Ovary (tissue), 9 donors: Measurements from ENCODE around the gene GSX2. TPM values are rescaled to one million over a fixed set of nuclear protein-coding genes. Genes with fewer than 3 reads are reported as not detected.

ENCODE experiments used
- DNase-seq, 5 donors: peaks; one replicate each; pipeline ENCODE4 v3.0.0-alpha.2; 2019 to 2020
- H3K27ac ChIP-seq, 2 donors: fragments of 200-600 bp; one replicate each; pipeline versions ENCODE4 v1.5.1 to v1.8.0; 2019 to 2022
- H3K27me3 ChIP-seq: fragments of 200-600 bp; one replicate; pipeline ENCODE4 v1.8.0; 2022
- H3K36me3 ChIP-seq: fragments of 200-600 bp; sonication (generic); one replicate; pipeline ENCODE4 v1.5.1; 2019
- H3K4me1 ChIP-seq: one replicate; pipeline ENCODE4 v1.8.1; 2013; ENCODE audit warnings: mild to moderate bottlenecking, moderate library complexity; ENCODE audit not compliant: insufficient read depth
- H3K4me3 ChIP-seq: fragments of 200-600 bp; sonication (generic); one replicate; pipeline ENCODE4 v1.5.1; 2017
- H3K9me3 ChIP-seq, 2 donors: fragments of 200-600 bp in 1 of 2; sonication (generic) in 1 of 2; one replicate each; pipeline versions ENCODE4 v1.5.1 to v1.8.1; 2013 to 2019; ENCODE audit warnings: mild to moderate bottlenecking in 1 of 2, moderate library complexity in 1 of 2
- EP300 ChIP-seq: sonication (generic); formaldehyde crosslinking; IDR thresholded peaks from one replicate; pipeline ENCODE4 v1.6.1; 2017; ENCODE audit warnings: antibody characterized with exemption
- POLR2A ChIP-seq: fragments of 450-650 bp; IDR thresholded peaks from one replicate; pipeline ENCODE4 v1.6.1; 2017; ENCODE audit warnings: antibody characterized with exemption, mild to moderate bottlenecking, moderate library complexity
- WGBS, 3 donors: extraction: QIAGEN DNeasy Blood & Tissue Kit in 1 of 3; methylation state at CpG; one replicate each; pipeline versions ENCODE4 v1.1.5 to v1.1.7; 2013 to 2017; 5-methylcytosine and 5-hydroxymethylcytosine counted together
- intact Hi-C, 4 donors: fragments of 100-400 bp; cut with DNase I; formaldehyde crosslinking; loops; one replicate each; pipeline versions ENCODE4 v1.11.0 to v1.15.1; 2022 to 2023
- polyA plus RNA-seq, 2 donors: library from polyadenylated mRNA; stranded (reverse); fragments of 200-250 nt in 1 of 2; fragments of 350-450 nt in 1 of 2; fragmentation: Illumina TruSeq in 1 of 2; extraction: RNeasy Lipid Tissue Mini Kit (QIAGEN cat#74804) in 1 of 2; gene quantifications; one replicate each; pipeline ENCODE4 v1.2.3, GENCODE V29; 2013 to 2014
- small RNA-seq: library from RNA; depleted of rRNA; stranded (forward); fragments of <200 nt; gene quantifications from one replicate; pipeline ENCODE3, GENCODE V24; 2016
- total RNA-seq, 7 donors: library from RNA; depleted of rRNA in 2 of 7; stranded (reverse); fragments of >200 nt in 2 of 7; fragmentation: NEBNext Ultra II Directional in 3 of 7; extraction: Animal tissue kit (Norgen Biotek cat#: 25700) in 3 of 7; gene quantifications; one replicate each; pipeline versions ENCODE4 v1.1.0 to v1.2.4, GENCODE V29; 2016 to 2023
- TF ChIP-seq, protein P1 (sequence below), 3 donors: fragments of 450-650 bp in 2 of 3; fragments of 200-600 bp in 1 of 3; IDR thresholded peaks; one replicate each; pipeline versions ENCODE4 v1.5.1 to v1.8.0; 2016 to 2022; ENCODE audit warnings: antibody characterized with exemption in 3 of 3, mild to moderate bottlenecking in 1 of 3
- donor health status: DM: no; HTN: no; CAD: no; lungs with moderate emphysema.
- donor health status: DM: no; HTN: no; CAD: no.
- donor health status: Bipolar disorder and iron deficiency.
- donor health status: DM: yes; HTN: yes; CAD: no.
- donor health status: DM: no; HTN: no; CAD: no.
- donor health status: DM: yes; HTN: yes; CAD: no.

GSX2 gene
- total and polyA plus RNA-seq, 9 donors, result not detected

DNA sequence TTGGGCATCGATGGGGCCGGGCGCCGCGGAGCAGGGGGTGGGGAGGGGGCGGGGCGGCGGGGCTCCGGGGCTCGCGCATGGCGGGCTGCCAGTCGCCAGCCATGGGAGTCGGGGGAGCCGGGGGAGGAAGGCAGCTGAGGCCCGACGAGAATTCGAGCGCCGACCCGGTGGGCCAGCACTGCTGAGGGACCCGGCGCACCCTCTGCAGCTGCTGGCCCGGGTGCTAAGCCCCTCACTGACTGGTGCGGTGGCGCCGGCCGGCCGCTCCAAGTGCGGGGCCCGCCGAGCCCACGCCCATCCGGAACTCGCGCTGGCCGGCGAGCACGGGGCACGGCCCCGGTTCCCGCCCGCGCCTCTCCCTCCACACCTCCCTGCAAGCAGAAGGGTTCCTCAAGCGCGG, 49.4 kb downstream of the GSX2 start:
- intact Hi-C loops, result no loop called here
- Histone ChIP-seq H3K4me1 (peaks cover 1% of the 10 kb centered on the region), H3K4me3 (no peak overlapping the region), H3K36me3 (no peaks in the 10 kb centered on the region), H3K9me3 (no peaks in the 10 kb centered on the region), H3K27ac (no peak overlapping the region), H3K27me3 (no peaks in the 10 kb centered on the region)
- no peak for DNase-seq
- WGBS, 3 donors, result 53 to 75% (median 69%) methylated on average over 43 to 46 of the region's 46 CpGs
- TF ChIP-seq, protein P1, sequence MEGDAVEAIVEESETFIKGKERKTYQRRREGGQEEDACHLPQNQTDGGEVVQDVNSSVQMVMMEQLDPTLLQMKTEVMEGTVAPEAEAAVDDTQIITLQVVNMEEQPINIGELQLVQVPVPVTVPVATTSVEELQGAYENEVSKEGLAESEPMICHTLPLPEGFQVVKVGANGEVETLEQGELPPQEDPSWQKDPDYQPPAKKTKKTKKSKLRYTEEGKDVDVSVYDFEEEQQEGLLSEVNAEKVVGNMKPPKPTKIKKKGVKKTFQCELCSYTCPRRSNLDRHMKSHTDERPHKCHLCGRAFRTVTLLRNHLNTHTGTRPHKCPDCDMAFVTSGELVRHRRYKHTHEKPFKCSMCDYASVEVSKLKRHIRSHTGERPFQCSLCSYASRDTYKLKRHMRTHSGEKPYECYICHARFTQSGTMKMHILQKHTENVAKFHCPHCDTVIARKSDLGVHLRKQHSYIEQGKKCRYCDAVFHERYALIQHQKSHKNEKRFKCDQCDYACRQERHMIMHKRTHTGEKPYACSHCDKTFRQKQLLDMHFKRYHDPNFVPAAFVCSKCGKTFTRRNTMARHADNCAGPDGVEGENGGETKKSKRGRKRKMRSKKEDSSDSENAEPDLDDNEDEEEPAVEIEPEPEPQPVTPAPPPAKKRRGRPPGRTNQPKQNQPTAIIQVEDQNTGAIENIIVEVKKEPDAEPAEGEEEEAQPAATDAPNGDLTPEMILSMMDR (IDR thresholded peaks at IDR 0.05), result no peak
- no peak for TF ChIP-seq EP300
- no peak for TF ChIP-seq POLR2A

Small RNA genes within 50 kb of the gene (small RNA-seq; reads per million reads assigned to genes)
- not detected for gene AC110792.1

Other genes starting within 250 kb of the GSX2 start
- 10 to 100 TPM; 15.9 to 37.6 (median 18.3) TPM for gene CHIC2, start 35.6 kb upstream of the GSX2 start, total RNA-seq
- 10 to 100 TPM; 14.7 to 23.6 TPM for gene CHIC2, start 35.6 kb upstream of the GSX2 start, polyA plus RNA-seq
- 100 to 1,000 TPM; 199 to 736 (median 445) TPM for gene PDGFRA, start 129.1 kb downstream of the GSX2 start, total RNA-seq
- gene PDGFRA, start 129.1 kb downstream of the GSX2 start, polyA plus RNA-seq, result 100 to 1,000 TPM; 192 to 213 TPM